Stimulated activated CD4-positive, alpha-beta T cell treated with anti-CD3 and anti-CD28 coated beads, Interleukin-4, amount 100 ng/mL, for 24 hours (primary cell): Measurements from ENCODE around the gene TMEM139.
"Not testable (repeated sequence)": the region's sequence is repeated elsewhere in the genome, so short reads cannot be mapped to it uniquely, and the experiment has no call there.

Experiments
- DNase-seq: peaks from one replicate; pipeline ENCODE4 v3.0.0-alpha.2; 2020

TMEM139 gene

DNA sequence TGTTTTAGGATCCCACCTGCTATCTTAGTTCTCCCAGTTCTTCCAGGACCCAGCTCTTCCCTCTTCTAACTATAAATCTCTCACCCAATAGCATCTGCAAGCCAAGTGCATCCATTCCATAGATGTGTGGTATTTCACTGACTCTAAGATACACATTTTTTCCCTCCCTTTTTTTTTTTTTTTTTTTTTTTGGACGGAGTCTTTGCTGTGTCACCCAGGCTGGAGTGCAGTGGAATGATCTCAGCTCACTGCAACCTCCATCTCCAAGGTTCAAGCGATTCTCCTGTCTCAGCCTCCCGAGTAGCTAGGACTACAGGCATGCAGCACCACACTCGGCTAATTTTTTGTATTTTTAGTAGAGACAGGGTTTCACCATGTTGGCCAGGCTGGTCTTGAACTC is 5.1 kb downstream of the TMEM139 start:
- DNase-seq, result not testable (repeated sequence)

DNA sequence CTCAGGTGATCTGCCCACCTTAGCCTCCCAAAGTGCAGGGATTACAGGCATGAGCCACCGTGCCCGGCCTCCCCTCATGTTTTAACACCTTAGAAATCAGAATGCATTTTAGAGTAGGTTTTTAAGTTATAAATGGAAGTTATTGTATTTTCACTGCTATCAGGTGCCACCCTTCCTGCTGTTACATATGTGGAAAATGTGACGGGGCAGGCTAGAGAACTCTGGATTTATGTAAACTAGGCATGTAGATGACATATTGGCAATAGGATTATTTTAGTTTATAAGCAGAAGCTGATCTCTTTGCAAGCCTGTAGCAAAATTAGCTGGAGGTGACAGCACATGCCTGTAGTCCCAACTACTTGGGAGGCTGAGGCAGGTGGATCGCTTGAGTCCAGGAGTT is 5.5 kb downstream of the TMEM139 start:
- no peak for DNase-seq

DNA sequence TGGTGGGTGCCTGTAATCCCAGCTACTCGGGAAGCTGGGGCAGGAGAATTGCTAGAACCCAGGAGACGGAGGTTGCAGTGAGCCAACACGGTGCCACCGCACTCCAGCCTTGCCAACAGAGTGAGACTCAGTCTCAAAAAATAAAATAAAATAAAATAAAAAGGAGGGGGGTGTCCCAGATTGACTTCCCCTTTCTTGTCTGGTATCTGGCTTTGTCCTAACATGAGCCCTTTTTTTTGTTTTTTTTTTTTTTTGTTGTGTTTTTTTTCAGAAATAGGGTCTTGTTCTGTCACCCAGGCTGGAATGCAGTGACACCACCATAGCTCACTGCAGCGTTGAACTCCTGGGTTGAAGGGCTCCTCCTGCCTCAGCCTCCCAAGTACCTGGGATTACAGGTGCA is 8.1 kb downstream of the TMEM139 start:
- DNase-seq, result no peak

DNA sequence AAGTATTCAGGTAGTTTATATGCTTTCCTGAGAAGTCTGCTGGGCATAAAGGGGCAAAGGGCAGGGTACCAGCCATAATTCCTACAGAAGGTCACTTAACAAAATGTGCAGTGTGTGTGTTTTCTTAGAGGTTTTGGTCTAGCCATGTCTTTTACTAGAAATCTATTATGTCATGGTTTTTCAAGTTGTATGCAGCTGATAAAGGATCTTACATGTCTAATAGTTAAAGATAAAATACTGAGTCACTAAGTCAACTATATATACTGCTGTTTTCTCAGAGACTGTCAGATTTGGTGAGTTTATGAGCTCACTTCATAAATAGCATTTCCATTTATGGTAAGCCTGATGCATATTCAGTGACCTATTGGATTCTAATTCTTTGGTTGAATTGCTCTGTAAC is 11.1 kb downstream of the TMEM139 start:
- no peak for DNase-seq

DNA sequence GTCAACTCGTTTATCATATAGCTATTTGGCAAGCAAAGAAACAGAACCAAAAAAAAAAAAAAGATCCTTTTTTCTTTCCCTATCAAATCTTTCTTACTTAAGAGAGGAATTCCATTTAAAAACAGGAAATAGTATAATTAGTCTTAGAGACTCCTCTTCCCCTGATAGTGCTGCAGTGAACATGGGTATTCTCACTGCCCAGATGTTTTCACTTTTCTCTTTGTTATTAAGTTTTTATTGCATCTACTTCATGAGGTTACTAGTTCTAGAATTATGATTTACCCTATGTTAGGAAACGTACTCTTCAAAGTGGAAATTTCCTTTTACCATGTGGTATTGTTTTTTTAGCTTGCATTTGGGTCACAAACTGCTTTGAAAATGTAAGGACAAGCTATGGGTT is 11.9 kb downstream of the TMEM139 start:
- DNase-seq, result no peak

DNA sequence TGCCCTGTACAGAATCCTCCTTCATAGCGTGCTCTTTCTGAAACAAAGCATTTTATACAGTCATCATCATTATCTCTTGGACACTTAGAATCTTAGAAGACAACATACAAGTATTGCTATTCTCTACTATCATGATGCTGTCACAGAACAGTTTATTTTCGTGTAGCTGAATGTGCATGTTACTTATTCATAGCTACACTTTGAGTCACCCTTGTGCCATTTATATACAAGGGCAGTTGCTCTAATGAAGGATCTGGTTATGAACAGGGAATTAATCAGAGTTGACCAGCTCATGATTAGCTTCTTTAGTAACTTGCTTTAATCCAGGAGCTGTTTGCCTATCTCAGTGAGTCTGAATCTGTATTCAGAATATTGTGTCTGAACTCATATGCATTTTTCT is 14.6 kb downstream of the TMEM139 start:
- no peak for DNase-seq

DNA sequence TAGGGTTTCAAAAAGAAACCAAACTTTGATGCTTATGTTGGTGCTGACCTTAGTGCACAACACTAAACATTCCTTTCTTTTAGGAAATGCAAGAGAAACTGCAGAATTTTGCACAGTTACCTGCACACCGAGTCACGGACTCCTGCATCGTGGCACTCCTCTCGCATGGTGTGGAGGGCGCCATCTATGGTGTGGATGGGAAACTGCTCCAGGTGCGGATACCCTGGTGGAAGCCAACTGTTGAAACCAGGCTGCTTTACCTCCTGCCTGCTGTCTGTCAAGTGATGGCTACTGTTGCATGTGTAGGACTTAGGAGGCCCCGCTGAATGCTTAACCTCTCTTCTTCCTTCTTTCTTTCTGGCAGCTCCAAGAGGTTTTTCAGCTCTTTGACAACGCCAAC is 15.1 kb downstream of the TMEM139 start:
- peak; percentile 67 for DNase-seq

DNA sequence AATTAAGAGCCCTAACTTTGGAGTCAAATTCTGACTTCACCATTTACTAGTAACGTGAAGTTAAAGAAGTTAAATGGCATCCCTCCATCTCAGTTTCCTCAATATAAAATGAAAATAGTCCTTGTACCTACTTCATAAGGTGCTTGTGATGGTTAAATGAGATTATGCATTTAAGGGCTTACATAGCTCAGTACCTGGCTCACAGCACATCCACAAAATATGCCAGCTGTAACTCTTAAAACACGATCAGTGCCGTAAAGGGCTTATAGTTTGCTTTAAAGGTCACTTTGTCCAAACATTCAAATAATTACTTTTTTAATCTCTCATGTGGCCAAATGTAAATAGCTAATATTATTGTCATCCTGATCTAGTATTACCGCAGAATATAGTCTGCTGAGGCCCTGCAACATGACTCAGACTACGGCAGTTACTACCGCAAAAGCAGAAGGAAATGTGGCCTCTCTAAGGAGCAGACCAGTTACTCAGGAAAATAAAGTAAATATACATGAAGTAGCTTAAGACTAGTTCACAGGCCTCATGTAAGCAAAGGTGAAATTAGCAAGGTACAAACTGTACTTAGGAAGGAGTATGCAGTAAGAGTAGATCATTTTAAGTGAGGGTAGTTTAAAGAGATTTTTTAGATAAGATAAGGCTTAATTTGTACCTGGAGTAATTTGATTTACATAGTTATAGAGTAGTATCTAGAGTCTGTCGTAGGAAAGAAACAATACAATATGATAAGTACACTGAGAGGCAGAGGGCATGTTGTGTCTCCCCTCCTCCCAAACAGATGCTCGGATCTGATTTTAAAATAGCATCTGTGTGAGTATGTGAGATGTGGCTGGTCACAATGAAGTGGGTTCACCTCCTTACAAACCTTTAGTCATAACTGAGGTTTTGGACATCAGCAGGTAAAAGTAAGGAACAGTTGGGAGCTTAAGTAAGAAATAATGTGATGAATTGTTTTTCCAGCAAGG is 16.5 kb downstream of the TMEM139 start:
- DNase-seq, result no peak

DNA sequence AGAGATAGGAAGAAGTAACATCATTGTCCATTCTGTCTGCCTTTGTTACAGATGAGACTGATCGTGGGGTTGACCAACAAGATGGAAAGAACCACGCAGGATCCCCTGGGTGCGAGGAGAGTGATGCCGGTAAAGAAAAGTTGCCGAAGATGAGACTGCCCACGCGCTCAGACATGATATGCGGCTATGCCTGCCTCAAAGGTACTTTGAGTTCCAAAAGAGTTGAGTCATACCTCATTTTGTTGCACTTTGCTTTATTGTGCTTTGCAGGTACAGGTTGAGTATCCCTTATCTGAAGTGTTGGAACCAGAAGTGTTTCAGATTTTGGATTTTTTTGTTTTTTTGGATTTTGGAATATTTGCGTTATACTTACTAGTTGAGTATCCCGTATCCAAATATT is 19.0 kb downstream of the TMEM139 start:
- no peak for DNase-seq

DNA sequence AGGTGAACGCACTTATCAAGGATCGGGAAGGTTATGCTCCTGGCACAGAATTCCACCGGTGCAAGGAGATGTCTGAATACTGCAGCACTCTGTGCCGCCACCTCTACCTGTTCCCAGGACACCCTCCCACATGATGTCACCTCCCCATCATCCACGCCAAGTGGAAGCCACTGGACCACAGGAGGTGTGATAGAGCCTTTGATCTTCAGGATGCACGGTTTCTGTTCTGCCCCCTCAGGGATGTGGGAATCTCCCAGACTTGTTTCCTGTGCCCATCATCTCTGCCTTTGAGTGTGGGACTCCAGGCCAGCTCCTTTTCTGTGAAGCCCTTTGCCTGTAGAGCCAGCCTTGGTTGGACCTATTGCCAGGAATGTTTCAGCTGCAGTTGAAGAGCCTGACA is 20.2 kb downstream of the TMEM139 start:
- DNase-seq, result no peak

DNA sequence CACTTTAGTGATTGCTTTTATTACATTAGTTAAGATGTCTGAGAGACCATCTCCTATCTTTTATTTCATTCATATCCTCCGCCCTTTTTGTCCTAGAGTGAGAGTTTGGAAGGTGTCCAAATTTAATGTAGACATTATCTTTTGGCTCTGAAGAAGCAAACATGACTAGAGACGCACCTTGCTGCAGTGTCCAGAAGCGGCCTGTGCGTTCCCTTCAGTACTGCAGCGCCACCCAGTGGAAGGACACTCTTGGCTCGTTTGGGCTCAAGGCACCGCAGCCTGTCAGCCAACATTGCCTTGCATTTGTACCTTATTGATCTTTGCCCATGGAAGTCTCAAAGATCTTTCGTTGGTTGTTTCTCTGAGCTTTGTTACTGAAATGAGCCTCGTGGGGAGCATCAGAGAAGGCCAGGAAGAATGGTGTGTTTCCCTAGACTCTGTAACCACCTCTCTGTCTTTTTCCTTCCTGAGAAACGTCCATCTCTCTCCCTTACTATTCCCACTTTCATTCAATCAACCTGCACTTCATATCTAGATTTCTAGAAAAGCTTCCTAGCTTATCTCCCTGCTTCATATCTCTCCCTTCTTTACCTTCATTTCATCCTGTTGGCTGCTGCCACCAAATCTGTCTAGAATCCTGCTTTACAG is 20.8 kb downstream of the TMEM139 start:
- peak; percentile 72 for DNase-seq

DNA sequence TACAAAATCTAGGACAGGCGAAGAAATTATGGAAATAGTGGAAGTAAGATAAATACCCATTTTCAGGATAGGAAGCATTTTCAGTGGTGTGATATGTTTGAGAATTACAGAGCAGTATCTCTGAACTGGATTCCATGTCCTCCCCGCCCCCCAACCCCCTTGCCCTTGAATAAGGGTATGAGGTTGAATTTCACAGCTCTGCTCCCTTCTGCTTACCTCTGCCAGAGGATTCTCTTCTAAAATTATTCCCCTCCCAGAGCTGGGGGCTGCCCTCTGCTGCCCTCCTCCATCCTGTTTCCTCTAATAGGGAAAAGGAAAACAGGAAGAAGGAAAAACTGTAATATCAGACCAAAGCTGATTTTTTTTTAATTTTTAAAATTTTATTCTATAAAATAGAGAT is 23.9 kb downstream of the TMEM139 start:
- no peak for DNase-seq

DNA sequence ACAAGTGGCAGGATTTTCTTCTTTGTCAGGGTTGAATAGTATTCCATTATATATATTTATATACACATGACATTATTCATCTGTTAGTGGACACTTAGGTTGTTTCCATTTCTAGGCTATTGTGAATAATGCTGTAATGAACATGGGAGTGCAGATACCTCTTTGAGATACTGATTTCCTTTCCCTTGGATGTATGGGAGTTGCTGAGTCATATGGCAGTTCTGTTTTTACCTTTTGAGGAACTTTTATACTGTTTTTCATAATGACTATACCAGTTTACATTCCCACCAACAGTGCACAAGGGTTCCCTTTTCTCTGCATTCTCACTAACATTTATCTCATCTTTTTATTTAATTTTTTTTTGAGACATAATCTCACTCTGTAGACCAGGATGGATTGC is 29.4 kb downstream of the TMEM139 start:
- DNase-seq, result no peak

DNA sequence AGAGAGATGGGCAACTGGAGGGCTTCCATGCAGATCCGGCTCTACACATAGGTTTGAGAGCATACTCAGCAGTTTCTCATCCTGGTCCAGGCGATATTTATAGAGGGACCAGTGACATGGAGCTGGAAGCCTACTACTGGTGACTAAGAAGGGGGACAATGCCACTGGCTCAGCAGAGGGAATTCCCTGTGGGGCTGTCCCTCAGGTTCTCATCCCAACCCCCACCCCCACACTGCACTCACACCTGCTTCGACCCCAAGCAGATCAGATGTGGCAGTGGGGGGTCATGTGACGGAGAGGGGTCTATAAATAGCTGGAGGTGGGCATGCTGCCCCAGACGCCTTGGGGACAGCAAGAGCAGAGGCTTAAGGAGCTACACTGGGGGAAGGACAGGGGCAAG is 31.0 kb downstream of the TMEM139 start, which contains the start of gene CLCN1:
Gene CLCN1 (plus strand): TSS at position 336 of the 400 bp plus-strand sequence. CDS start 102 bp downstream, outside the sequence.
- DNase-seq, result no peak

DNA sequence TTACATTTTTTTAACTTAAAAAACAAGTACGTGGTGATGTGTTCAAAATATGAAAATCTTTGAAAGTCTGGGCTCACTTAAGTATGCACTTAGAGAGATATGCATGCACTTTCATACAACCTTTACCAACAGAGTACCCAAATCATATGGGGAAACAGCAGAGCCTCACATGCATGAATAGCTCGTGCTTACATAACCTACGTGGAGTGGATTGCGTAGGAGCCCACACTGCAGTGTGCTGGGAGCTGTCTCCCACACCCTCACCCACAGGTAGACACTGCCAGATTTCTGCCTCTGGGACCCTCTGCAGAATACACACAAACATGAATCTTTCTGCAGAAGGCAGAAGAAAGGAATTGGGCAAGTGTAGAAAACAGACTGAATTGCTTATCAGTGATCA is 31.7 kb downstream of the TMEM139 start:
- no peak for DNase-seq

DNA sequence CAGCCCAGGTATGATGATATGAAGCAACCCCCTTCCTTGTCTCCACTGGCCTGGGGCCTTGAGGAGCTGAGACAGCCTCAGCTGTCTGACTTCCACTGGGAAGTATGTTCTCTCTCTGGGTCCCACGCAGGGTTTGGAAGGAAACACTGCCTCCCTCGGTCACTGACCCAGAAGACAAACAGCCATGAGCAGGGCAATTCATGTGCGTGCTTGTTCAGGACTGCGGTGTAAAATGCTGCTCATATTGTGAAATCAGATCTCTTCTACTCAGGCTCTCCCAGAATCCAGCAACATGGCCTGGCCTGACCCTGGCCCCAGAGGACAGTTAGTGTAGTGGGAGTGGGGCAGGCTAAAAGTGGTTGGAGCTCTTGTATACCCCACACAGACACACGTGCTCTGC is 33.9 kb downstream of the TMEM139 start:
- DNase-seq, result no peak

DNA sequence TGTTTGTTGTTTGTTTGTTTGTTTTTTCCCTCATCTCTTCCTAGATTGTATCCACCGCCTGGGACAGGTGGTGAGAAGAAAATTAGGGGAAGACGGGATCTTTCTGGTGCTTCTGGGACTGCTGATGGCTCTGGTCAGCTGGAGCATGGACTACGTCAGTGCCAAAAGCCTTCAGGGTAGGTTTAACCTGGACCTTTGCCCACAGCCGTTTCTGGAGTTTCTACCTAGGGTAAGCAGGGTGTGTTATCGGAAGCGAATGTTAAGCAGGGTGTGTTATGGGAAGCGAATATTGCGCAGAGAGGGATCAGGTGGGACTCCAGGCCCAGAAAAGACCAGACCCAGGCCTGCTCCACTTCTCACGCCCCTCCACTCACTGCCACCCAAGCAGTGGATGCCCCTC is 35.9 kb downstream of the TMEM139 start:
- no peak for DNase-seq

DNA sequence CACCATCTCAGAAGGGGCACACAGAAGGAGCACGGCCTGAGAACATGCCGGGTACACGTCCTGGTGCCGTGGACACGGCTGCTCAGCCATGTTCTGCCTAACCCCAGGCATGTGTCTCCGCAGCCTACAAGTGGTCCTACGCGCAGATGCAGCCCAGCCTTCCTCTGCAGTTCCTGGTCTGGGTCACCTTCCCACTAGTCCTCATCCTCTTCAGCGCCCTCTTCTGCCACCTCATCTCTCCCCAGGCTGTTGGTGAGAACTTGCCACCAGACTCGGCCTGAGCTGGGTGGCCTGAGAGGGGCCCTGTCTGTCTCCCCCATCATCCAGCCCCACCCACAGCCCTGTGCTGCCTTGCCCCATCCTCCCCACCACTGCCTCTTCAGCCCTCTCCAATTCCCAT is 36.5 kb downstream of the TMEM139 start:
- DNase-seq, result no peak

DNA sequence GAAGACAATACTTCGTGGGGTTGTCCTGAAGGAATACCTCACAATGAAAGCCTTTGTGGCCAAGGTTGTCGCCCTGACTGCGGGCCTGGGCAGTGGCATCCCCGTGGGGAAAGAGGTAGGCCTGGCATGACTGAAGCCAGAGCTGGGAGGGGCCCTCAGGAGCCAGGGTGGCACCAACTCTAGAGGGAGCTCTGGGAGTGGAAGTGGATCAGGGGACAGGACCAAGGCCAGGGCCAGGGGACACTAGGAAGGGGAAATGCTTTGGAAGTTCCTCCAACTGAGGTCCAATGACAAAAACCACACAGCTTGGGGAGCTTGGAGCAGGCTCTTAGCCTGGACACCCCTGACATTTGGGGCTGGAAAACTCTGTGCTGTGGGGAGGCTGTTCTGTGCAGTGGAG is 37.0 kb downstream of the TMEM139 start:
- DNase-seq, result no peak

DNA sequence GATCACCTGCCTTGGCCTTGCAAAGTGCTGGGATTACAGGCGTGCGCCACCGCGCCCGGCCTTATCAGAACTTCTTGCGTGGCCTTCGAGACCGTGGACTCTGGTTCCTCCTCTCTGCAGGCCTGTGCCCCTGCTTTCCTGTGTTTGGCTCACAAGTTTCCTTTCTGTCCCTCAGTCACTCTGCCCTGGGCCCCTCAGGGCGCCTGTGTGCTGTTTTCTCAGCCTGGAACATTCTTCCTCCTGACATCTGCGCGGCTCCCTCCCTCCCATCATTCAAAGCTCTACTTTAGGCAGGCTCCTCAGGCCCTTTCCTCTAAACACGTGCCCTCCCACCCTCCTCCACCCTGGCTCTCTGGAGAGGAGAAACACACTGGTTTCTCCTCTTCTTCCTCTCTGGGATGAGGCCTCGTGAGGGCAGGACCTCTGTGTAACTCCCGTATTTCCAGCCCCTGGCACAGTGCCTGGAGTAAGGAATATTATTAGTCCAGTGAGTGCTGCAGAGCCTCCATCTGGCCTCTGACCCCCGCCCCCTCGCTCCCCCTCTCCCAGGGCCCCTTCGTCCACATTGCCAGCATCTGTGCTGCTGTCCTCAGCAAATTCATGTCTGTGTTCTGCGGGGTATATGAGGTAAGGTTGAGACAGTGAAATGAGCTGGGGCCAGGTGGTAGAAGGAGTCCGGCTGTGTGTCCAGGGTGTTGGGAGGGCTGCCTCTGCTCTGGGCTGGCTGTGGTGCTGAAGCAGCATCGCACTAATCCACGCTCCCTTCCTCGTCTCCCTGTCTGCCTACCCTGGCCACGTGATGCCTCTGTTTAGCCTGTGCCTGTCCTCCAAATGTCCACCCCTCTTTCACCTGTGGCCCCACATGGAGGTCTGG is 38.2 kb downstream of the TMEM139 start:
- no peak for DNase-seq

DNA sequence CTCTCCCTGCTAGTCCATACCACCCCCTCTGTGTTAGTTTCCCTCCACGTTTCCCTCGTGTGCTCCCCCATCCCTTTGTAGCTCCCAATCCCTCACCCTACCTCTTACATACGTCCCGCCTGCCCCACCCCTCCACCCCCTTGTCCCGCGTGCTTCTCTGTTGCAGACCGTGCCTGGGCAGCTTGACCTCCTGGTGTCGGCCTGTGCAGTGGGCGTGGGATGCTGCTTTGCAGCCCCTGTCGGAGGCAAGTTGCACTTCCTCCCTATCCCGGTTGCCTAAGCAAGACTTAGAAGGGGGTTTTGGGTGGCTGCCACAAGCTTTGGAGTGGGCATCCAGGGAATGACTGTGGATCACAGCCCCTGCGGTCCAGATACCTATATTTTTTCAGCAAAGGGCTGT is 38.9 kb downstream of the TMEM139 start:
- no peak for DNase-seq

DNA sequence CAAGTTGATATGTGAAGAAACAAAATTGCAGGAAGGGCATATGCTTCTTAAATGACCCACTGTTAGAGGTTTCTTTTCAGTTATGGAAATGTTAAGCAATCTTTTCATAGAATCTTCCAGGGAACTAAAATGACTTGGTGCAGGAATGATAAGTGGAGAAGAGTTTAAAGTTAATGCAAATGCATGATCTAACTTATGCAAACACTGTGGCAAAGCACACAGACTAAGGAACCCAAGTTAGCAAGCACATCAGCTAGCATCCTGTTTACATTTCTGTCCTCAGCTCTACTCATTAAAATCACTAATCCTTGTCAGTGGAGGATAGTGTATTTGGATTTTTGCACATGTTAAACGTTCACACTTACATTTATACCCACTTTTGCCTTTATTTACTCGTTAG is 40.5 kb downstream of the TMEM139 start:
- no peak for DNase-seq

DNA sequence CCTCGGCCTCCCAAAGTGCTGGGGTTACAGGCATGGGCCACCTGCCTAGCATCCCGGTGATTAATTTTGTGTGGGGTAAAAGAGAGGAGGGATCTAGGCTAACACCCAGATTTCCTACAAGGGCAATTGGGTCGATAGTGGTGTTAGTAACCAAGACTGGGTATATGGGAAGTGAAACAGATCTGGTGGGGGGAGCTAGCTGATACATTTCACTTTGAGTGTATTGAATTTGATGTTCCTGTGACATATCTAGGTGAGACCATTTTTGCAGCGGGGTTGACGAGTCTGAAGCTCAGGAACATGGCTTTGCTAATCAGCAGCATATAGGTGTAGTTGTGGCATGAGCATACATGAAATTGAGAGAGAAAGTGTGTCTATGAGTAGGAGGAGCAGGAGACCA is 43.1 kb downstream of the TMEM139 start:
- DNase-seq, result no peak
